PFSK-1 (cell line): ENCODE data around the gene FAN1.

Experiments
- FOXP2 ChIP-seq: optimal IDR thresholded peaks from 2 replicates; pipeline ENCODE3; 2011; ENCODE audit warnings: borderline replicate concordance, control low read depth, inconsistent platforms; ENCODE audit not compliant: insufficient read depth; ENCODE audit errors: extremely low read length, extremely low read depth
- POLR2AphosphoS5 ChIP-seq: IDR thresholded peaks from 2 replicates; pipeline ENCODE4 v1.6.1; 2012; ENCODE audit warnings: low read depth, mild to moderate bottlenecking, control low read depth, low read length, moderate library complexity
- SIN3A ChIP-seq: IDR thresholded peaks from 2 replicates; pipeline ENCODE4 v1.6.1; 2012; ENCODE audit warnings: mild to moderate bottlenecking, low read length, moderate library complexity, borderline replicate concordance; ENCODE audit not compliant: insufficient read depth
- TAF1 ChIP-seq: IDR thresholded peaks from 2 replicates; pipeline ENCODE4 v1.6.1; 2012; ENCODE audit warnings: low read length, control low read depth, borderline replicate concordance; ENCODE audit not compliant: insufficient read depth
- TF ChIP-seq, protein P1 (sequence below), 2 experiments: IDR thresholded peaks; 2 replicates each; pipeline versions ENCODE4 v1.6.1 to v1.8.0; 2011 to 2012; ENCODE audit warnings: low read depth in 2 of 2, low read length in 2 of 2, control low read depth in 1 of 2, inconsistent platforms in 1 of 2, mild to moderate bottlenecking in 1 of 2, moderate library complexity in 1 of 2; ENCODE audit not compliant: insufficient read depth in 1 of 2

Gene FAN1

DNA sequence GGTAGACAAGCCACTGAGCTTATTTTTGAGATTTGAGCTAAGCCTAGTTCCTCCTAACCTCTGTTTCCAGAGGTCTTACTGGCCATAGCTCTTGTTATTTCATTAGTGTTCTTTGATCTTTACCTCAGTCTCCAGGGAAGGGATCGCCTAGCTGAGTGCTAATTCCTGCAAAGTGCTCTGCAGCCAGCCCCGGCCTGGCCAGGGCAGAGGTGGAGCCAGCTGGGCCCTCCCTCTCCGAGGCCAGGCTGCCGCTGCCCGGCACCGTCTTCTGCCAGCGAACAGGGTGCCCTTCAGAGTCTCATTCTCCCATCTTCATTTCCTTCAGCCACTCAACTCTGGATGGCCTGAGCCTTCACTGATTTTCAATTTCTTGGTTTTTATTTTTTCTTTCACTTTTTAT, 19.7 kb downstream of the FAN1 start:
- no peak for TF ChIP-seq SIN3A
- TF ChIP-seq, protein P1, sequence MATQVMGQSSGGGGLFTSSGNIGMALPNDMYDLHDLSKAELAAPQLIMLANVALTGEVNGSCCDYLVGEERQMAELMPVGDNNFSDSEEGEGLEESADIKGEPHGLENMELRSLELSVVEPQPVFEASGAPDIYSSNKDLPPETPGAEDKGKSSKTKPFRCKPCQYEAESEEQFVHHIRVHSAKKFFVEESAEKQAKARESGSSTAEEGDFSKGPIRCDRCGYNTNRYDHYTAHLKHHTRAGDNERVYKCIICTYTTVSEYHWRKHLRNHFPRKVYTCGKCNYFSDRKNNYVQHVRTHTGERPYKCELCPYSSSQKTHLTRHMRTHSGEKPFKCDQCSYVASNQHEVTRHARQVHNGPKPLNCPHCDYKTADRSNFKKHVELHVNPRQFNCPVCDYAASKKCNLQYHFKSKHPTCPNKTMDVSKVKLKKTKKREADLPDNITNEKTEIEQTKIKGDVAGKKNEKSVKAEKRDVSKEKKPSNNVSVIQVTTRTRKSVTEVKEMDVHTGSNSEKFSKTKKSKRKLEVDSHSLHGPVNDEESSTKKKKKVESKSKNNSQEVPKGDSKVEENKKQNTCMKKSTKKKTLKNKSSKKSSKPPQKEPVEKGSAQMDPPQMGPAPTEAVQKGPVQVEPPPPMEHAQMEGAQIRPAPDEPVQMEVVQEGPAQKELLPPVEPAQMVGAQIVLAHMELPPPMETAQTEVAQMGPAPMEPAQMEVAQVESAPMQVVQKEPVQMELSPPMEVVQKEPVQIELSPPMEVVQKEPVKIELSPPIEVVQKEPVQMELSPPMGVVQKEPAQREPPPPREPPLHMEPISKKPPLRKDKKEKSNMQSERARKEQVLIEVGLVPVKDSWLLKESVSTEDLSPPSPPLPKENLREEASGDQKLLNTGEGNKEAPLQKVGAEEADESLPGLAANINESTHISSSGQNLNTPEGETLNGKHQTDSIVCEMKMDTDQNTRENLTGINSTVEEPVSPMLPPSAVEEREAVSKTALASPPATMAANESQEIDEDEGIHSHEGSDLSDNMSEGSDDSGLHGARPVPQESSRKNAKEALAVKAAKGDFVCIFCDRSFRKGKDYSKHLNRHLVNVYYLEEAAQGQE (IDR thresholded peaks at IDR 0.05; ENCODE audit: insufficient read depth in 1 of 2, low read depth in 2 of 2, low read length in 2 of 2), result no peak
- TF ChIP-seq FOXP2, result no peak
- no peak for TF ChIP-seq POLR2AphosphoS5
- TF ChIP-seq TAF1, result no peak

DNA sequence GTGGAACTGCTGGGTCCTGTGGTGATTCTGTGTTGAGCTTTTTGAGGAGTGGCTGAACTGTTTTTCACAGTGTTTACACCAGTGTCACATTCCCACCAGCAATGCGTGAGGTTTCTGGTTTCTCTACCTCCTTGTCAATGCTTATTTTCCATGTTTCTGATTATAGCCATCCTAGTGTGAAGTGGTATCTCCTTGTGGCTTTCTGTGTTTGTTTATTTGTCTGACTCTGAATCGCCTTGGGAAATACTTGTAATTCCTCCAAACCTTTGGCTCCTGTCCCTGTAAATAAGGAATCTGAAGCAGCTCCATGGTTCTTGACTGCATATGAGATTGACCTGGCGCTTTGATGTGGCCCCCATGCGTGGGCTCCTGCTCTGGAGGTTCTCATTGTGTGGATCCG, 20.6 kb downstream of the FAN1 start:
- TF ChIP-seq SIN3A (no peak), TAF1 (no peak), FOXP2 (no peak), POLR2AphosphoS5 (no peak)
- TF ChIP-seq, protein P1 (IDR thresholded peaks at IDR 0.05; ENCODE audit: insufficient read depth in 1 of 2, low read depth in 2 of 2, low read length in 2 of 2), result no peak

DNA sequence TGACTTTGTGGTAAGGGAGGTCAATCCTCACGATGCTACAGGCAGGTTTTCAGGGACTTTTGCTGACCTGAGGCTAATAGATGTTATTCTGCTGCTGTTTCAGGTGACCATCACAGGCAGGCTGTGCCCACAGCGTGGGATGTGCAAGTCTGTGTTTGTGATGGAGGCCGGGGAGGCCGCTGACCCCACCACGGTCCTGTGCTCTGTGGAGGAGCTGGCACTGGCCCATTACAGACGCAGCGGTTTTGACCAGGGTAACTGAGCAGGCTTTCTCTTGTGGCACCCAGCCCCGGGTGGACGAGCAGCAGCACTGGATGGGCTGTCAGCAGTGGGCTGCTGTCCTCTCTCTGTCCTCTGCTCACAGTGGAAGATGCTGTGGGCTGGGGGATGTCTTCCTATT, 22.0 kb downstream of the FAN1 start:
- TF ChIP-seq FOXP2 (no peak), POLR2AphosphoS5 (no peak), TAF1 (no peak), SIN3A (no peak)
- TF ChIP-seq, protein P1 (IDR thresholded peaks at IDR 0.05; ENCODE audit: insufficient read depth in 1 of 2, low read depth in 2 of 2, low read length in 2 of 2), result no peak

DNA sequence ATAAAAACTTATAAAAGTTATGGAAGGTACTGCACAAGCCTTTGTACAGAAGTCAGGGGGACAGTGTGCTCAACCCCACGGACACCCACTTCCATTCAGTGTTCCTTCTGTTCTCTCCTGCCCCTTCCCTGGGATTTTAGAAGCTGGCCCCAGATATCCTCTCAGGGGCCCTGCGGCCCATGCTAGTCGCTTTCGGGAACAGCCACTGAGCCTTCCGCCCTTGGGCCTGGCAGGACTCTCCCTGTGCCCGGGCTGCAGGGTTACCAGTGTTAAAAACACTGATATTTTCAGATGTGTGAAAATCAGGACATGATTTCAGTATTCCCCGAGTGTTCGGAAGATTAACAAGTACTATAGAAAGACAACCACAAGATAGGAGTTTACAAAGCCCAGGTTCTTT, 22.4 kb downstream of the FAN1 start:
- no peak for TF ChIP-seq TAF1

DNA sequence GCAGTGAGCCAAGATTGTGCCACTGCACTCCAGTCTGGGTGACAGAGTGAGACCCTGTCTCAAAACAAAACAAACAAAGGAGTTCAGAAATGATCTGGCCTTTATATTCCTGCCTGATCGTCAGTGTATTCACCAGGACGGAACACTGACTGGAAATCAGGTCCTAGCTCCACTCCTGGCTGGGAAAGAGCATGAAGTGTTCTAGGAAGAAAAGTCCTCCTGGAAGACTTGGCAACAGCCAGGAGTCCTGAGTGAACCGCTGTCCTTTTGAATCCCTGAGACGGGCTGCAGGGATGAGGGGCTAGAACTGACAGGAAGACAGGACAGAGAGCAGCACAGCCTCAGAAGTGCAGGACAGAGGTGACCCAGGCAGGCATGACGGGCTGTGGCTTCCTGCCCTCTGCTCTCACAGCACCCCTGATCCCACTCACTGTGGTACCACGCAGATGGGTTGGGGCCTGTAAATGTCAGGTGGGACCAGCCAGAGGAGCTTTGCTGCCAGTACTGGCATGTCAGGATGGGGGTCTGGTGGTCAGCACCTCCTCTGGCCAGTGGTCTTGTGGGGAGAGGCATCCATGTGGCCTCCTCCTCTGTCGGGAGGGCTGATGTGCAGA, 23.5 kb downstream of the FAN1 start:
- TF ChIP-seq, protein P1 (IDR thresholded peaks at IDR 0.05; ENCODE audit: insufficient read depth in 1 of 2, low read depth in 2 of 2, low read length in 2 of 2), result no peak
- TF ChIP-seq TAF1, result no peak
- TF ChIP-seq POLR2AphosphoS5, result no peak
- no peak for TF ChIP-seq FOXP2
- TF ChIP-seq SIN3A, result no peak
